Stimulated activated CD4-positive, alpha-beta T cell treated with anti-CD3 and anti-CD28 coated beads, Interleukin-15, amount 100 ng/mL, for 48 hours (primary cell): Measurements from ENCODE around the gene HCAR3.

Experiments
- DNase-seq, 2 donors: peaks; one replicate each; pipeline ENCODE4 v3.0.0-alpha.2; 2020; ENCODE audit warnings: low read depth in 2 of 2

HCAR3 gene

DNA sequence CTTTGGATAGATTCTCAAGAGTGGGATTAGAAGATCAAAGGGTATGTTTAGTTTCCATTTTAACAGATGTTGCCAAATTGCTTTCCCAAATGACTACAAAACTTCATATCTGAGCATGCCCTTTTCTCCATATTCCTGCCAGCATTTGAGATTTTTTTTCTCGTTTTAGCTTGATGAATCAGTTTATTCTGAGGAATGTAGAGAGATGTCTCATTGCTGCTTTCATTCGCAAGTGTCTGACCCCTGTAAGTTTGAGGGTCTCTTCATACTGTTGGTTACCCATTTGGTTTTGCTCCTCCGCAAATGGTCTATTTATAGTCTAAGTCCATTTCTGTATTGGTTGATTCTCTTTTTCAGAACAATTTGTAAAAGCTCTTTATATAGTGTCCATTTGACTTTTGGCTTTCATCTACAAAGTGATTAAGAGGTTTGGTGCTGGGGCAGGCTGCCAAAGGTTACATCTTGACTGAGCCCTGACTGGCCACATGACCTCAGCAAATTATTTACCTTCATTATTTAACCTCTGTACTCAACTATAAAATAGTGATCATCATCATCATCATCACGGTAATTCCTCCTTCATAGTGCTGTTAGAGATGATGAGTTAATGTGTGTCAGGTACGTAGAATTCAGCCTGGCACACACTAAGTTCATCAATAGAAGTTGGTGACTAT, 47.1 kb downstream of the HCAR3 start:
- no peak for DNase-seq

DNA sequence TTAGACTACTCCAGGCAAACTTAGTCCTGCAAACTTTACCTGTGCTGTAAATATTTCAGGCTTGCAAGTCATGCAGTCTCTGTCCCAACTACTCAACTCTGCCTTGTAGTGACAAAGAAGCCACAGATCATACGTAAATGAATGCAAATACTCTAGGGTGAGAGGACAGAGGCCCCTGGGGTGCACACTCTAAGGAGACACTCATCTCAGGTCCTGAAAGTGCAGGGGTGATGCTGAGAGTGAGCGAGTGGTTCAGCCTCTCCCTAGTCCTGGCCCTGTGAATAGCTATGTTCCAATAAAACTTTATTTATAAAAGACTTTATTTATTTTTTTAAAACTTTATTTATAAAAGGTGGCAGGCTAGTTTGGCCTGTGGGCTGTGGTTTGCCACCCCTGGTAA, 48.3 kb downstream of the HCAR3 start:
- no peak for DNase-seq

DNA sequence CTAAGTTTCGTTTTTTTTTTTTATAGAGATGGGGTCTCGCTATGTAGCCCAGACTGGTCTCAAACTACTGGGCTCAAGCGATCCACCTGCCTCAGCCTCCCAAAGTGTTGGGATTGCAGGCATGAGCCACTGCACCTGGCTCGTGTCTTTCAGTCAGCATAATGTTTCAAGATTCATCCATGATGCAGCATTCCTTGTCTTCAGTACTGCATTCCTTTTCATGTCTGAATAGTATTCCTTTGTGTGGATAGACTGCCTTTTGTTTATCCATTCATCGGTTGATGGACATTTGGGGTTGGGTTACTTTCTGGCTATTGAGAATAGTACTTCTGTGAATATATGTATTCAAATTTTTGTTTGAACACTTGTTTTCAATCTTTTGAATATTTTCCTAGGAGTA, 50.9 kb downstream of the HCAR3 start:
- no peak for DNase-seq

DNA sequence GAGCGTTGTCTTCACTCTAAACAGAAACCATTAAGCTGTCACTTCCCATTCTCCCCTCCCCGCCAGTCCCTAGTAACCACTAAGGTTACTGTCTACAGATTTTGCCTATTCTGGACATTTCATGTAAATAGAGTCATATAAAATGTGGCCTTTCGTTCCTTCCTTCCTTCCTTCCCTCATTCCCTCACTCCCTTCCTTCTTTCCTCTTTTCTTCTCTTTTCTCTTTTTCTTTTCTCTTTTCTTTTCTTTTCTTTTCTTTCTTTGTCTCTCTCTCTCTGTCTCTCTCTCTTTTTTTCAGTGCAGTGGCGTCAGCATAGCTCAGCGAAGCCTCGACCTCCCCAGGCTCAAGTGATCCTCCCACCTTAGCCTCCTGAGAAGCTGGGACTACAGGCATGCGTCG, 51.3 kb downstream of the HCAR3 start:
- no peak for DNase-seq
